Upper lobe of right lung (tissue), 1 donor: ENCODE results near the gene MARK2. TPM values are rescaled to one million over a fixed set of nuclear protein-coding genes. Genes with fewer than 3 reads are reported as not detected.

Experiments used
- ATAC-seq: fragments of 200-7000 bp; cut with Tn5 transposase; one replicate; pipeline ENCODE4 v1.9.1; 2020; ENCODE audit warnings: mild to moderate bottlenecking, moderate library complexity
- DNase-seq: peaks from one replicate; pipeline ENCODE4 v3.0.0-alpha.2; 2020
- H3K27ac ChIP-seq: fragments of 200-600 bp; one replicate; pipeline ENCODE4 v1.8.0; 2022
- H3K27me3 ChIP-seq: fragments of 200-600 bp; one replicate; pipeline ENCODE4 v1.8.0; 2022; ENCODE audit warnings: mild to moderate bottlenecking
- H3K36me3 ChIP-seq: fragments of 200-600 bp; one replicate; pipeline ENCODE4 v1.8.0; 2022
- H3K4me1 ChIP-seq: fragments of 200-600 bp; one replicate; pipeline ENCODE4 v1.8.0; 2022
- H3K4me3 ChIP-seq: fragments of 200-600 bp; one replicate; pipeline ENCODE4 v1.8.0; 2022; ENCODE audit warnings: mild to moderate bottlenecking
- H3K9me3 ChIP-seq: fragments of 200-600 bp; one replicate; pipeline ENCODE4 v1.8.0; 2022
- intact Hi-C: fragments of 100-400 bp; cut with DNase I; formaldehyde crosslinking; loops from one replicate; pipeline ENCODE4 v1.11.0; 2022
- total RNA-seq: library from RNA; stranded (reverse); fragmentation: NEBNext Ultra II Directional; extraction: Animal tissue kit (Norgen Biotek cat#: 25700); gene quantifications from one replicate; pipeline ENCODE4 v1.2.1, GENCODE V29; 2021
- TF ChIP-seq, protein P1 (sequence below): fragments of 200-600 bp; IDR thresholded peaks from one replicate; pipeline ENCODE4 v1.8.0; 2022; ENCODE audit warnings: antibody characterized with exemption
- donor health status: DM: no; HTN: yes; CAD: no; lungs with severe emphysema.

The MARK2 gene
- total RNA-seq, 1 donor from 2014 or later, result 40.7 TPM

DNA sequence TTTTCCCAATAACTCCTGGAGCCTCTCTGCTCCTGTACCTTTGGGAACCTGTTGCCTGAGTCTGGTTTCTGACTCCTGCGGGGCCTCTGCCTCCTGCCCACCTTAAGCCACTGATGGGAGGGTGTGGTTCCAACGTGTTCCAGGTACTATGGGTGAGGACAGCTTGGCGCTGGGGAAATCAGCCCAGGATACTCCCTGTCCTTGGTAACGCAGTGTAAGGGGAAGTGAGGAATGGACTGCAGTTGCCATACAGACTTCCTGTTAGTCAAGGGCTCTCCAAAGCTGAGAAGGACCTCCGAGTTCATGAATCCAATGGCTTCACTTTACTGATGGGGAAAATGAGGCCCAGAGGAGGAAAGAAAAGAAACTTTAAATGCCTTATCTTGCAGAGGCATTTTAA, 1.2 kb upstream of the MARK2 start:
- no peaks in the 10 kb centered on the region for H3K27me3 ChIP-seq
- no peak for DNase-seq
- peak overlapping the region; percentile 81 for H3K27ac ChIP-seq
- intact Hi-C loops, result loop anchor here (5.0 to 10.0 kb wide), 2 partner anchors 110 to 317 kb away; no protein-coding TSS in a partner anchor
- TF ChIP-seq, protein P1, sequence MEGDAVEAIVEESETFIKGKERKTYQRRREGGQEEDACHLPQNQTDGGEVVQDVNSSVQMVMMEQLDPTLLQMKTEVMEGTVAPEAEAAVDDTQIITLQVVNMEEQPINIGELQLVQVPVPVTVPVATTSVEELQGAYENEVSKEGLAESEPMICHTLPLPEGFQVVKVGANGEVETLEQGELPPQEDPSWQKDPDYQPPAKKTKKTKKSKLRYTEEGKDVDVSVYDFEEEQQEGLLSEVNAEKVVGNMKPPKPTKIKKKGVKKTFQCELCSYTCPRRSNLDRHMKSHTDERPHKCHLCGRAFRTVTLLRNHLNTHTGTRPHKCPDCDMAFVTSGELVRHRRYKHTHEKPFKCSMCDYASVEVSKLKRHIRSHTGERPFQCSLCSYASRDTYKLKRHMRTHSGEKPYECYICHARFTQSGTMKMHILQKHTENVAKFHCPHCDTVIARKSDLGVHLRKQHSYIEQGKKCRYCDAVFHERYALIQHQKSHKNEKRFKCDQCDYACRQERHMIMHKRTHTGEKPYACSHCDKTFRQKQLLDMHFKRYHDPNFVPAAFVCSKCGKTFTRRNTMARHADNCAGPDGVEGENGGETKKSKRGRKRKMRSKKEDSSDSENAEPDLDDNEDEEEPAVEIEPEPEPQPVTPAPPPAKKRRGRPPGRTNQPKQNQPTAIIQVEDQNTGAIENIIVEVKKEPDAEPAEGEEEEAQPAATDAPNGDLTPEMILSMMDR, result no peak
- peak overlapping the region; percentile 68 for H3K4me3 ChIP-seq
- H3K36me3 ChIP-seq, result peaks cover 12% of the 10 kb centered on the region
- H3K4me1 ChIP-seq, result peaks cover 35% of the 10 kb centered on the region
- ATAC-seq, result peak; percentile 27
- H3K9me3 ChIP-seq, result no peaks in the 10 kb centered on the region

DNA sequence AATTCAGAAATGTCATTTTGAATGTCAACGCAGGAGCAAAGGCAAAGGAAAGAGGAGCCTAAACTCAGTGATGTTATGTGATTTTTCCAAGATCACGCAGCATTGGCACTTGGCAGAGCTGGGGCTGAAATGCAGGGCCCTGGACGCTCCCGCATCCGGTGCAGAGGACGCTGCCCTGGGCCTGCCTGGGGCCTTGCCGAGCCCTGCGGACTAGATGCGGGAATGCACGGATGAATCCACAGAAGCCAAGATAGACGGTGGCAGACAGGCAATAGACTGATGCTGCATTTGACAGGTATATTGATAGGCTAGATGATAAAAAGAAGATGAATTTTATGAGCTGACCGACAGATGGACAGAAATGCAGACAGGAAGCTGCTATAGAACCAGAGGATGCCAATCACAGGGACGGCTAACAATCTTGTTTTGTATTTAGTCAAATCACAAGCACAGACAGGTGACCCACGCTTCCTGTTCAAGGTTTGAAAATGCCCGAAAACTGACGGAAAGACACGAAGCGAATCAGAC, 696 bp upstream of the MARK2 start:
- no peak for DNase-seq
- Histone ChIP-seq H3K4me3 (peak overlapping the region; percentile 68), H3K27ac (peak overlapping the region; percentile 81), H3K9me3 (no peaks in the 10 kb centered on the region), H3K27me3 (no peaks in the 10 kb centered on the region), H3K4me1 (peaks cover 40% of the 10 kb centered on the region), H3K36me3 (peaks cover 17% of the 10 kb centered on the region)
- no peak for ATAC-seq
- intact Hi-C loops, result loop anchor here (5.0 to 10.0 kb wide), 2 partner anchors 109 to 317 kb away; no protein-coding TSS in a partner anchor
- TF ChIP-seq, protein P1, result no peak

DNA sequence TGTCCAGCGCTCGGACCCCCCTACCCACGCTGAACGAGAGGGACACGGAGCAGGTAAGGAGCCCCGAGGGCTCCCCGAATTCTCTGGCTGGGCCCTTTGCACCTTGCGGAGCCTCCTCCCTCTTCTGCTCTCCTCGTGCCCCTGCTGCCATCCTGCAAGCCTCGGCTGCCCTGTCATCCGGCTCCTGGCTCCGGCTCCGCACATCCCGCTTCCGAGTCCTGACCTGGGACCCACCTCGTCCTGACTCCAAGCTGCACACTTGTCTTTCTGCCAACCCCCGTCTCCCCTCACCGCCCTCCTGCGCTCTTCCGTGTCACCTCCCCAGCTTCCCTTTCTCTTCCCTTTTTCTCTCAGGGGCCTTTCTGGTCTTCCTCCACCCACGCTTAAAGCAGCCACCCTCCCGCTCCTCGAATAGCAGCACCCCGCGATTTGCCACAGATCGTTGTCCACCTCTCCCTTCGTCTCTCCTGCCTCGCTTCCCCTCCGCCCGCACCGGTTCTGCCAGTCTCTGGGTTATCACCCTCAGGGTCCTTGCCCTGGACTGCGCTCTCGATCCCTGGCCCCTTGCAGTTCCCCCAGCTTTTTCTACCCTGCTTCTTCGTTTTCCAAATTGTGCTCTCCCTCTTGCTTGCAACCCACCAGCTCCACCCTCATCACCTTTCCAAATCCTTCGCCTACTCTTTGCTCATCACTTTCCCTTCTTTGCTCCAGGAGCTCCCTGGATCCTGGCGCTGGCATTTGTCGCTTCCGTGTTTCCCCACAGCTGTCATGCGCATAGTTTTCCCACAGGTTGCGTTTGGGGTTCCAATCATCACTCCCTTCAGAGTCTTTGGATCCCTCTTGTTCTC, 822 bp downstream of the MARK2 start:
- Histone ChIP-seq H3K27me3 (no peaks in the 10 kb centered on the region), H3K36me3 (peaks cover 29% of the 10 kb centered on the region), H3K9me3 (no peaks in the 10 kb centered on the region), H3K4me1 (peaks cover 54% of the 10 kb centered on the region), H3K4me3 (peak overlapping the region; percentile 68), H3K27ac (peak overlapping the region; percentile 81)
- intact Hi-C loops, result loop anchor here (5.0 to 10.0 kb wide), 2 partner anchors 108 to 315 kb away; no protein-coding TSS in a partner anchor
- ATAC-seq (no peak), DNase-seq (peak; percentile 77)
- TF ChIP-seq, protein P1, result no peak

DNA sequence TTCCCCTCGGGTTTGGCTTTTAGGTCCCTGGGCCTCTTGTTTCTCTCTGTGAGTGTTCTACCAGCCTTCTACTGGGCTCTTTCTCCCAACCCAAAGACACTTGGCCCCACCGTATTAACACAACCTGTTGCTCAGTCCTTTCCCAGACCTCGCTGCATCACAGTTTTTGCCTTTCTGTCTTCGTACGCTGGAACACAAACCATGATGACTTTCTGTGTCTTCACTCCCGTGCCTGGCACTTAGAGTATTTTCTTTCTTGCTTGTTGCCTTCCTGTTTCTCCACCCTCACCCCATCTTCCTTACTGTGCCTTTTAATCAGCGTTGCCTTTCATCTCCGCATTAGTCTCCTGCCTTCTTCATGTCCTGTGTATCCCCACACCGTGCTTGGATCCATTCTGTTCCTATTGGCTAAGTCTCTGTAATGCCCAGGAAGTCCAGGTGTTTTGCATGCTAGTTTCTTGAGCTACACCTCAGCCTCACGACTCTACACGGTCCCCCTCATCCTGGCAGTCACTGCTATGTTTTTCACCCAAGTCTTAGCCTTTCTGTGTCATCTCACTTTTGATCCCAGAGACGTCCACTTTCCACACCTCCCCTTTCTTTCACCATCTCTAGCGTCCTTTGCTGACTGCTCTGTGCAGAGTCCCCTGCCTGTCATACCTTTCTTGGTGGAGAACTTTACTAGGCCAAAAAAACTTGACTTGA, 1.6 kb downstream of the MARK2 start:
- H3K4me3 ChIP-seq, result peak overlapping the region; percentile 68
- H3K27ac ChIP-seq, result peak overlapping the region; percentile 81
- H3K4me1 ChIP-seq, result peaks cover 62% of the 10 kb centered on the region
- no peaks in the 10 kb centered on the region for H3K27me3 ChIP-seq
- peaks cover 29% of the 10 kb centered on the region for H3K36me3 ChIP-seq
- H3K9me3 ChIP-seq, result no peaks in the 10 kb centered on the region
- DNase-seq (no peak), ATAC-seq (no peak)
- intact Hi-C loops, result no loop called here
- TF ChIP-seq, protein P1, result no peak

DNA sequence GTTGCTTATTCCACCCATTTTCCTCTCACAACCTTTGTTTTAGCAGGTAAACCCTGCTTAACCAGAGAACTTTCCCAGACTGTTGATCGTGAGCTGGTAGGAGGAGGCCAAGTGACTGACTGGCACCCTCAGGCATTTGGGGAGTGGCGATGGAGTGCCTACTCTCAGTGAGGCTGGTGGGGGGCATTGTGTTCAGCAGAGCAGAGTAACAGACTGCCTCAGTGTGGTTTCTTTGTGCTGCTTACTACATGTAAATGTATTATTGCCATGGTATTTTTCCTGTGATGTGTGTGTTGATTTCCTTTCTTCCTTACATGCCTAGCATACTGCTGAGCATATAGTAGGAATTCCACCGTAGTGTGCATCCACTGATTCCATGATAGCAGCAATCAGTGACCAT, 2.6 kb downstream of the MARK2 start:
- intact Hi-C loops, result no loop called here
- TF ChIP-seq, protein P1, result no peak
- DNase-seq, result peak; percentile 72
- peak overlapping the region; percentile 68 for H3K4me3 ChIP-seq
- no peaks in the 10 kb centered on the region for H3K9me3 ChIP-seq
- no peaks in the 10 kb centered on the region for H3K27me3 ChIP-seq
- ATAC-seq, result peak; percentile 21
- peaks cover 29% of the 10 kb centered on the region for H3K36me3 ChIP-seq
- H3K27ac ChIP-seq, result peak overlapping the region; percentile 81
- peaks cover 65% of the 10 kb centered on the region for H3K4me1 ChIP-seq
